HCEC 1CT (cell line): ENCODE results near the gene SCN5A.

Experiments
- DNase-seq: peaks from one replicate; pipeline ENCODE4 v3.0.0-alpha.2; 2017

Gene SCN5A

DNA sequence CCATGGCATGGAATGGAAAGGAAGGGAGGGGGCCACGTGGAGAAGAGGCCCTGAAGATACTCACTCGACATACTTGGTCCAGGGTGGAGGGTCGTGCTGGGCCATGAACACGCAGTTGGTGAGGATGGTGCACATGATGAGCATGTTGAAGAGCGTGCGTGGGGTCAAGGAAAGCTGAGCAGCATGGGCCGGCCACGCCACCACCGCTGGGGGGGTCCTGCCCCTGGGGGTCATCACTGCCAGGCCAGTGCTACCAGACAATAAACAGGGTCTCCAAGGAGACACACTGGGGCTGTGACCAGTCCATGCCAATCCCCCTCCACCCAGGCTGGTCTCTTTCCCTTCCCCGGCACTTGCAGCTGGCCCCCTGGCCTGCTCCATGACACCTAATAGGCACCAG, 27.2 kb downstream of the SCN5A start:
- no peak for DNase-seq

DNA sequence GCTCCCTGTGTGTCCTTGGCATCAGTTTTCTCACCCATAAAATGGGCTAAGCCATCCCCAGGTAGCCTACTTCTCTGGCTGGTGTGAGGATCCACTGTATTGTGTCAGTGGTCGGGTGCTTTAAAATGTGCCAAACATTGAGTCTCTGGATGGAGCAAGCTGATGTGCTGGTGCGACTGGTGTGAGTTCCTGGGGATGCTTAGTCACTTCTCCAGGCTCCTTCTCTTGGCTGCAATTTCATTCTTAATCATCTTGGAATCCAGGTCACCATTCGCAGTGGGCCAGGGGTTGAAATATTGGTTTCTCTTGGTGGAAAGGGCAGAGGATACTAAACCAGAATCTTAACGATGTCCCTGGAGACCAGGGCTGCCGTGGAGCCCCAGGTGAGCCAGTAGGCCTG, 29.3 kb downstream of the SCN5A start:
- peak; percentile 17 for DNase-seq

- DNase-seq, result no peak
These were observed 31.1 kb downstream of the SCN5A start for GRCh38 chr3:38618343-38618742.

DNA sequence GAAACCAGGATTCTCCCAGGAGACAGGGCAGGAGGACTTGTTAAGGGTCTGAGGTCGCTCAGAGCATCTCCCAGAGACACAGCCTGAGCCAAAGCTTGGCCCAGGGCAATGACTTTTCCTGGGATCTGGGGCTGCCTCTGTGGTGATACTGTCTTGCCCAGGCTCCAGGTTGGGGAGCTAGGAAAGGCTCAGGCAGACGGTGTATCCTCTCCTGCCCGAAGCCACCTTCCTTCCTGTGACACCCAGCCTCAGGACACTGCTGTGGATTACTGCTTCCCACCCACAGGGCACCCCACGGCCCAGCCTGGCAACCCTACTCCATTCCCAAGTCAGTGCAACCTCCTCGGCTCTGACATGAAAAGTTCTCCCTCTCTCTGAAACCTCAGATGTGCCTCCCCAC, 31.9 kb downstream of the SCN5A start:
- DNase-seq, result no peak

- DNase-seq, result no peak
These were observed 32.4 kb downstream of the SCN5A start for GRCh38 chr3:38617137-38617536.

- no peak for DNase-seq
These were observed 32.8 kb downstream of the SCN5A start for GRCh38 chr3:38616658-38617057.

GRCh38 chr3:38616111-38616510, 33.4 kb downstream of the SCN5A start:
- no peak for DNase-seq

- DNase-seq, result no peak
These were observed 34.7 kb downstream of the SCN5A start for GRCh38 chr3:38614651-38615352.

GRCh38 chr3:38614091-38614490, 35.4 kb downstream of the SCN5A start:
- DNase-seq, result no peak

DNA sequence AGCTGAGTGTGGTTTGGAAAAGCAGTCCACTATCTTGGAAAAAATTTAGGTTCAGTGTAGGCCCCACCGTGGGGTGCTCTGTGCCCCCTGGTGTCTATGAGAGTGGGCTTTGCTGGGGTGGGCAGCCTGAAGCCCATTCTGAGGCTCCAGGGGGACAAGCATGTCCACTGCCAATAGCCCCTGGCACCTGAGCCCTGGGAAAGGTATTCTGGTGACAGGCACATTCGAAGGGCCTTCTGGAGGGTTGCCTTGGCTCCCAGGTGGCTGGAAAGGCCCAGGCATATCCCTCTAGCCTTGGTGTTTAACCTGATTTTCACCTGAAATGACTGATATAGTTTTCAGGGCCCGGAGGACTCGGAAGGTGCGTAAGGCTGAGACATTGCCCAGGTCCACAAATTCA, 36.1 kb downstream of the SCN5A start:
- no peak for DNase-seq

- no peak for DNase-seq
These were observed 37.6 kb downstream of the SCN5A start for GRCh38 chr3:38611866-38612265.

DNA sequence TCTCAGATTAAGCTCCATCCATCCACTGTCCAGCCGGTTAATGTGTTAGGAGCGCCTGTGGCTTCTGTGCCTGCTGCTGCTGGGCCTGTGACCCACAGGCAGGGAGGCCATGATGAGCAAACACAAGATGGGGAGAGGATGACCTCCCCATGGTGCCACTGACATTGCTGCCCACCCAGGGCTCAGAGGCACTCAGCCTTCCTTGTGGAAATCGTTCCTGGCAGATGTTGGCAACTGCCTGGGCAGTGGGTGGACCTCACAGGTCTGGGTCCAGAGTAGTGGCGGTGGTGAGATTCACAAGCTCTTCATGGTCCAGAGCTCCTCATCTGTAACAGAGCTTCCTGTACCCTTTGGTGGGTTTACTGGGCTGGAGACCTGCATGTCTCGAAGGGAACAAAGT, 38.6 kb downstream of the SCN5A start:
- no peak for DNase-seq

- DNase-seq, result no peak
These were observed 39.1 kb downstream of the SCN5A start for GRCh38 chr3:38610436-38610835.

GRCh38 chr3:38609386-38610111, 39.9 kb downstream of the SCN5A start:
- DNase-seq, result no peak

DNA sequence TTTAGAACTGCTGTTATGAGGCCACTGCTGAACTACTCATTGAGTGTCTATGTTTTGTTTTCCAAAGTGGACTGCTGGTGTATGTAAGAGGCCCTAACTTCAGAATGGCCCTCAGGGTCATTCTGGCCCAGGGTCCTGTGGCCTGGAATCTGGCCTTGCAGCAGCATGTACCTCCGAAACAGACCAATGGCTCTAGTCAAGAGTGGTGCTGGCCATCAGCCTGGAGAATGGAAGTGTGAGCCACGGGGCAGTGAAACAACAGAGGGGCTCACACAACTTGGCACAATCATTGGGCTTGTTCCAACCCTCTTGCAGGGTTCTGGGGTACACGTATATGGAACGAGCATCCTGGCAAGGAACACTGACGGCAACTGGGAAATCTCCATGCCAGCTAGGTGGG, 40.5 kb downstream of the SCN5A start:
- DNase-seq, result no peak

DNA sequence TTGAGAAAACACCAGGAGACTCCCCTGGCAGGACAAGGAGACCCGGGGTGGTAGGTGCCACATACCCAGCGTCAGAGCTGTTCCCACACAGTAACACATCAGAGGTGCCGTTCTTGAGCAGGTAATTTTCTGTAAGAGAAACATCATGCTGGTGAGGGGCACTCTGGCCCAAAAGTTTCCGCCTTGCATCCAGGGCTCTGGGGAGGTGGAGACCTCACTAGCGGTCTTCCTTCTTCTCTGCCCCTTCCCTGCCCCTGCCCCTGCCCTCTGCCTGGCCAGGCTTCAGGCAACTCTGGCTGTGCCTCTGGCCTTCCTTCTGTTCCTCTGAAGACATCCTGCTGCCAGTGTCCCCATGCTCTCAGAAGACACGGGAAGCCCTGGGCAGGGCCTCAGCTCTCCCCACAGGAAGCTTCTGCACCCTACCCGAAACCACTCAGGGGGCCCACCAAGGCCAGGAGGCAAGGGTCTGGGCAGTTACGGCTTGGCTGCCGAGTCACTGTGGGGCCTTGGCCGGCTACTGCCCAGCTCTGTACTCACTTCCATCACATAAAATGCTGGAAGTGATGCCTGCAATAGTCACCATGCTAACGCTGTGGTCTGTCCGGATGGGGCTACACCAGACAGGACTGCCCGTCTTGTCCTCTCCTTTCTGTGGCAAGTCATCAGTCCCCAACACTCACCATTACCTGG, 41.3 kb downstream of the SCN5A start:
- DNase-seq, result no peak

DNA sequence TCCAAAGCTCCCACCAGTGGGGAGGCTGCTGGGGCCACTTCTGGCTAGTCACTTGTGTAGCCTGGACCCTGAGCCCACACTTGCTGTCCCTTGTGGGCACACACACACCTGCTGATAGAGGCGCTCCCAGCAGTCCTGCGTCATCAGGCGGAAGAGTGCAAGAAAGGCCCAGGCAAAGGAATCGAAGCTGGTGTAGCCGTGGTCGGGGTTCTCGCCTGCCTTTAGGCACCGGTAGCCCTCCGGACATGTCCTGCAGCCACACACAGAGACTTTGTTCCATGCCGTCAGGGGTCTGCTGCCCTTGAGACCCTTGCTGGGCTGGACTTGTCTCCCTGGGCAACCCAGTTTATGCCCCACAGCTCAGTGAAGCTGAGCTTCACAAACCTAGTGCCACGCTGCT, 42.9 kb downstream of the SCN5A start:
- no peak for DNase-seq

- no peak for DNase-seq
These were observed 43.5 kb downstream of the SCN5A start for GRCh38 chr3:38605981-38606380.

DNA sequence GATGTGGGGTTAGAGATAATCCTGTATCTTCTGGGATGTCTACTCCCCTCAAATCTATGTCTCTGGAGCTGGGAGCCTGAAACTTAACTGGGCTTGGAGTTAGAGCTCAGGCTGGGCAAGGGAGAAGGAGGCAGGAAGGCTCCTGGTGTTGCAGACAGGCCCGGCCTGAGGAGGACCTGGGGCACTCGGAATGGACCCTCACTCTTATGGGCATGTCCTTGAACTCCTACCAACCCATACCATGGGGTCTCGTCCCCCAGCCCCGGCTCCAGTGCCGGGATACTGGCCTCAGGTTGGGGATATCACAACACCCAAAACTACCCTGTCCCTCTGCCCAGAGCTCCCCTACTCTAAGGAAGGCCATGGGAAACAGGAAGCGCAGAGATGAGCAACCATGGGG, 45.2 kb downstream of the SCN5A start:
- no peak for DNase-seq

GRCh38 chr3:38603731-38604131, 45.8 kb downstream of the SCN5A start:
- DNase-seq, result no peak

- DNase-seq, result no peak
These were observed 46.8 kb downstream of the SCN5A start for GRCh38 chr3:38602576-38603250.

- DNase-seq, result no peak
These were observed 47.4 kb downstream of the SCN5A start for GRCh38 chr3:38601956-38602550.

- DNase-seq, result no peak
These were observed 48.9 kb downstream of the SCN5A start for GRCh38 chr3:38600551-38600950.
